GM20431 (cell line): ENCODE measurements around the gene TUBG2.
"Not testable (repeated sequence)": the region's sequence is repeated elsewhere in the genome, so short reads cannot be mapped to it uniquely, and the experiment has no call there.

Experiments
- in situ Hi-C: fragments of 300-500 bp; cut with MseI, MboI; formaldehyde crosslinking; loops from one replicate; pipeline ENCODE4 v1.15.0; 2020; ENCODE audit warnings: low sequenced_read_pairs; ENCODE audit not compliant: unreplicated experiment

The TUBG2 gene

GRCh38 chr17:42653179-42654124 is 5.6 kb upstream of the TUBG2 start:
- in situ Hi-C loops: no loop called here

DNA sequence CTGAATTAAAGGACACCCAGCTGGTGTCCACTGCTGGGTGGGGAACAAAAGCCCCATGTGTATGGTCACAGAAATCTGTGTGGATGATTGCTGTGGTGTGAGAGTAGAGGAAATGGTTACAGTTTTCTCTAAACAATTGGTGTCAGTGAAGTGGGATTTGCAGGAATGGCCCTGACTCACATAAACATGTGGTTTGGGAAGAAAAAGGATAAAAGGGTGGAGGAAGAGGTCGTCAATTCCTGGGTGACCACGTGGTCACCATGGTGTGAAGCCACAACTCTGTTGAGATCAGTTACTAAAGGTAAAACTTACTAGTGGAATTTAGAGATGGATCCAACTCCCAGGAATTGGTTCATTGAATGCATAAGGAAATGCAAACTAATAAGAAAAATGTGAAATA is 3.6 kb upstream of the TUBG2 start:
- in situ Hi-C loops: no loop called here

DNA sequence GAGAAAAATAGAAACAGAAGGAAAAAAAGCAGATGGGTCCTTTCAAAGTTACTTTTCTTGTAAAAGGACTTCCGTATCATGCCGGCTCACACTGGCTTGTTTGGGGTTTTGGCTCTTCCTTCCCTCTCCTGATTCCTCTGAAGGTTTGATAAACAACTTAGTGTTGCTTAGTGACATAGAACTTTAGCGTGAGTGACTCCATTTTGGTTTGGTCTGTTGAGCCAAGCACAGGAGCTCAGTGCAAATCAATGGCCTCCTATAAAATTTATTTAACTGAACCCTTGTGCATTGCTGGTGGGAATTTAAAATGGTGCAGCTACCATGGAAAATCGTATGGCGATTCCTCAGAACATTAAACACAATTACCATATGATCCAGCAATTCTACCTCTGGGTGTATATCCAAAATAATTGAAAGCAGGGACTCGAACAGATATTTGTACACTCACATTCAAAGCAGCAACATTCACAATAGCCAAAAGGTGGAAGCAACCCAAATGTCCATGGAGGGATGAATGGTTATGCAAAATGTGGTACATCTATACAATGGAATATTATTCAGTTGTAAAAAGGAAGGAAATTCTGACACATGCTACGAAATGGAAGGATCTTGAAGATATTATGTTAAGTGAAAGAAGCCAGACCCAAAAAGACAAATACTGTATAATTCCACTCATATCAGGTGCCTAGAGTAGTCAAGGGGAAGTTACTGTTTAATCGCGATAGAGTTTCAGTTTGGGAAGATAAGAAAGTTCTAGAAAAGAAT is 1.1 kb upstream of the TUBG2 start:
- in situ Hi-C loops: no loop called here

DNA sequence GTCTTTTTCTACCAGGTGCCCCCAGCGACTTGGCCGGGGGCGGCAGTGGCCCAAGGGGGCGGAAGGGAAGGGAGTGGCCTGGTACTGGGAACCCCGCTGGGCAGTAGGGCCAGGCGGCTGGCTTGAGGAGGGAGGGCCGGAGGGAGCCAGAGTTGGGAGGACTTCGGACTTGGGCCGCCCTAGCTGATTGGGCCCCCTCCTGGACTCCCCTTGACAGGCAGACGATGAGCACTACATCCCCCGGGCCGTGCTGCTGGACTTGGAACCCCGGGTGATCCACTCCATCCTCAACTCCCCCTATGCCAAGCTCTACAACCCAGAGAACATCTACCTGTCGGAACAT is 819 bp downstream of the TUBG2 start:
- in situ Hi-C loops: not testable (repeated sequence)

GRCh38 chr17:42660692-42661345 is 1.7 kb downstream of the TUBG2 start:
- in situ Hi-C loops: no loop called here

GRCh38 chr17:42665581-42666001 is 6.5 kb downstream of the TUBG2 start:
- in situ Hi-C loops: no loop called here

- in situ Hi-C loops: not testable (repeated sequence)
These were observed 7.0 kb downstream of the TUBG2 start for GRCh38 chr17:42666126-42666525.

- in situ Hi-C loops: no loop called here
These were observed 8.2 kb downstream of the TUBG2 start for GRCh38 chr17:42667088-42667951.

GRCh38 chr17:42669705-42669976 is 10.6 kb downstream of the TUBG2 start:
- in situ Hi-C loops: no loop called here

- in situ Hi-C loops: no loop called here
These were observed 11.1 kb downstream of the TUBG2 start for GRCh38 chr17:42669977-42670788.

DNA sequence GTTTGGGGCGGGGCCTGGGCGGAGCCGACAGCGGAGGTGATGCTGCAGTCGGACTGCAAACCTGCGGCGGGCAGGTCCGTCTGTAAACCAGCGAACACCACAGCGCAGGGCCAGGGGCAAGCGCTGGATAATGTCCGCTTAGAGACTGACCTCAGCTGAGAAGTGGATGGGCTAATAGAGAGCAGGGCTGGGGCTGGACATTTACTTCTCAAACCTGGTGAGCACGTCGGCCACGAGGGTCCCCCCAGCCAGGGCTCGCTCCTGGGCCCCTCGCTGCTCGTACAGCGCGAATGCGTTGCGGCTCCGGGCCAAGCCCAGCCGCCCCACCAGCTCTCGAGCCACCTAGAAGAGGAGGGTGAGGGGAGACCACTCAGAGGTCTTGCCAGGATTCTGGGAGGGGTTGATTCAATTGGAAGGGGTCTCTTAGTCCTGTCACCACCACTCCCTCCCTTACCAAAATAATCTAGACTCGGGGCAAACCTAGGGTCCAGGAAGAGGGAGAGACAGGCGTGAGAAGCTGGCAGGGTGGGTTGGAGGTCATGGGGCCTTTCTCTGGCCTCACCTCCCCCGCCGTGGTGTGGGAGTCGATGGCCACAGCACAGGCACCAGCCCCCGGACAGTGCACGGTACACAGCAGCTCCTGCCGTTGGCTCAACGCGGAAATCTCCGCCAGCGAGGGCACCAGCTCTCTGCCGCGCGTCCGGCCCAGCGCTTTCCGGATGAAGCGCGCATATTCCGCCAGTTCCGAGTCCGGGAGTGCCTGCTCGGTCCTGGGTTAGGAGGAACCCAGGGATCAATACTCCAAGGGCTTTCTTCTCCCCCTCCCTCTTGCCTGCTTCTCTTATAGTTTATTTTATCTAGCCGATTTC is 11.9 kb downstream of the TUBG2 start:
- in situ Hi-C loops: no loop called here

- in situ Hi-C loops: no loop called here
These were observed 13.0 kb downstream of the TUBG2 start for GRCh38 chr17:42672038-42672437.

- in situ Hi-C loops: no loop called here
These were observed 14.3 kb downstream of the TUBG2 start for GRCh38 chr17:42673266-42673884.

DNA sequence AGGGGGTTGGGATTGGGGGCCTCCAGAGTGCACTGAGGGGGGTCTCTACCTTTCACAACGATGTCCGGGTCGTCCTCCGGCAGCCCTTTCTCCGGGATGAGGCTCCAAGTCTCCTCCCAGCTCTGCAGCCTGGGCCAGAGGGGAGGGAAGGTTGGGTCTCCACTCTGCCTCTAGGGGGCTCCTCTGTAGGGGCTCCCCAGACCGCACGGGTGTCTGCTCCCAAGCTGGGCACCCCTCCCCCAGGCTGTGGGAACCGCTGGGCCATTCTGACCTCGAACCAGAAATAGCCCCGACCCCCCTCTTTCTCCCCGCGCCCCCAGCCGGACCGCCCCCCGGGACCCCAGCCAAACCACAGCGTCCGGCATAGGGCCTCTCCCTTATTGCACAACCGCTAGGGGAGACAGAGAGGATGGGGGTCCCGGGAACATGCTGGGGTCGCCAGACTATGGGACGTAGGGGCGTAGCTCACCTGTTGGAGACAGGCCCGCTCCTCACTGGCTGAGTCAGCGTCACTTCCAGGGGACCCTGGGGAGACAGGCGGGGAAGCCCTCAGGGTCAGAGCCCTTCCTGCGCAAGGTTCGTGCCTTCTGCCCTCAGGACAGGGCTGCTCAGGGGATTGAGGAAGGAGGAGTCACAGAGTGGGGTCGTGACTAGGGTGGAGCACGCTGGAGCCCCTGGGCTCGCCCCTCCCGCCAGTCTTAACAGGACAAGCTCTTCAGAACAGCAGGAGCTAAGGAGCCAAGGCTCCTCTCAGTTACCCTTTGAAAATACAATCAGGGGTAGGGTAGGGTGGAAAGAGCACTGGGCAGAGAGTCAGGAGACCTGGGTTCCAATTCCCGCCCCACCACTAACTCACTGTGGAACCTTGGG is 15.0 kb downstream of the TUBG2 start:
- in situ Hi-C loops: no loop called here

DNA sequence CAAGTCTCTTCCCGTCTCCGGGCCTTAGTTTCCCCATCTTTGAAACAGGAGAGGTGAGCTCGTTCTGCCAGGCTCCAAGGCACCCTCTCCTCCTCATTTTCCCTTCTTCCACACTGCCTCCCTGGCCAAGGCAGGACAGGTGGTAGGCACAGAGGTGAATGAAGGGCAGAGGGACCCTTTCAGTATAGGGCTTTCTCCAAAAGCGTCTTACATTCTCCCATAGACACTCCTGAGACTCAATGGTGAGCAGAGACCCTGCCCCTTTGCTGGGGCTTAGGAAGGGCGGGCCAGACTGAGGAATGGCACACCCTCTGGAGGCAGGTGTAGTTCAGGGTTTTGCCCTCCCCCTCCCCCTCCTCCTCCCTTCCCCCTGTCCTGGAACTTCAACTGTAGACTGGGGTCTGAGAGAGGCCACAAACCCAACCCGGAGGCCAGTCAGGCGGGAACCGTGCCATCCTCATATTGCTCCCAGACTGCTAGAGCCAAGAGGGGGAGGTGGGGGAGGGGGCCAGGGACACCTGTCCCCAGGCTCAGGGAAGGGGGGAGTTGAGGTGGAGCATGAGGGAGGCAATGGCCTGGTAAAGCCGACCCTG is 15.8 kb downstream of the TUBG2 start:
- in situ Hi-C loops: no loop called here

DNA sequence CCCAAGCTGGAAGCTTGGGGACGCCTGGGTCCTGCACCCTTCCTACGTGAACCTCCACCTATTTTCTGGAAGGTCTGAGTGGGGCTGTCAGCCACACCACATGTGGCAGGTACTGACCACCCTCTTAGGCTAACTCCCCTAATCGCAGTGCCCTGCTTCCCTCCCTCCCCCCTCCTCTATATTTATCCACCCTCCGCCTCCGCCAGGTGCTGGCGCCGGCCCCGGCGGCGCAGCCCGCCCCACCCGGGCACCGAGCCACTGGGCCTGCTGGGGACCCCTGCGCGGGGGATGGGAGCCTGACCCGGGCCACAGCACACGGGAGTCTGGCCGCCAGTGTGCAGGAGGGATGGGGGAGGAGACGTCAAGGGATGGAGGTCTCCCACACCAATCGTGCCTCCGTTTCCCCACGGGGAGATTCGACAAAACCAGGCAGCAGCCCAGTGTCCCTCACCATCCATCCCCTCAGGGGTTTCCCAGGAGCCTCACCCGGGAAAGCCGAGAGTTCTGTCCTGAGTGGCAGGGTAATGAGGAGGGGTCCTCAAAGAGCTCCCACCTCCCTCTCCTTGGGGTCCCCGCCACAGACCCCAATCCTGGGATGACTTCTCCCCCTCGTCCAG is 16.4 kb downstream of the TUBG2 start:
- in situ Hi-C loops: no loop called here
